GM18951 (cell line): ENCODE measurements around the gene TDRD10.
A peak's percentile ranks its signal among the peaks of the same experiment; 100 is the strongest.

Source experiments
- POLR2A ChIP-seq: IDR thresholded peaks from 4 replicates; pipeline ENCODE4 v1.6.1; 2011; ENCODE audit warnings: mild to moderate bottlenecking; ENCODE audit not compliant: insufficient read length, insufficient read depth; ENCODE audit errors: extremely low read depth
- in situ Hi-C: fragments of 300-500 bp; cut with MboI; formaldehyde crosslinking; loops from one replicate; pipeline ENCODE4 v1.12.0; 2022; ENCODE audit warnings: low sequenced_read_pairs, mixed read lengths, inconsistent platforms; ENCODE audit not compliant: unreplicated experiment

TDRD10 gene

DNA sequence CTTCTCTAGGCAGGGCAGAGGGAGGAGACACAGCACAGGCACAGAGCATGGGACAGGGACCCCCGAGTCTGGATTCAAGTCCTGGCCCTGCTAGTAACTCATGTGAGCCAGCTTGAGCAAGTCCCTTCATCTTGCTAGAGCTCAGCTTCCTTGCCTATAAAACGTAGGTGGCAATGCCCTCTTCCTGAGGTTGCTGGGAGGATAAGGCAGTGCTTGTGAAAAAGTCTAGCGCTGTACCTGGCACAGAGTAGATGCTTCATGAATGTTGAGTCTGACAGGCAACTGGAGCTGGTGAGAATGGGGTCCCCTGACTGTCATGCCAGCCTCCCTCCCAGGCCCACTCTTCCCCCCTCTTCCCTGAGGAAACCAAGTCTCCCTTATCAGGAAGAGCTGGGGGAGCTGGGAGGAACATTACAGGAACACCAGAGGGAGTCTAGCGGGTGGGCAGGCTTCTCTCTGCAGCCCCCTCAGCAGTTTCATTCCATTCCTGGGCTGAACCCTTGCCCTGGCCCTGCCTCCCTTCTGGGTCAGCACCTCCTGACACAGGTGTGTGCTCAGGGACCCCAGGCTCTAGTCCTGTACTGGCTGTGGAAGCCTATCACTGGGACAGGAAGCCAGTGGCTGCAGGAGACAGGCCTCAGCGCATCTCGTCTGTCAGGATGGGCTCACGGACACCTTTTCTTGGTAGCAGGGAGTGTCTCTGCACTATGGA, 75.5 kb downstream of the TDRD10 start:
- TF ChIP-seq POLR2A: peak; percentile 26
- in situ Hi-C loops: no loop called here

DNA sequence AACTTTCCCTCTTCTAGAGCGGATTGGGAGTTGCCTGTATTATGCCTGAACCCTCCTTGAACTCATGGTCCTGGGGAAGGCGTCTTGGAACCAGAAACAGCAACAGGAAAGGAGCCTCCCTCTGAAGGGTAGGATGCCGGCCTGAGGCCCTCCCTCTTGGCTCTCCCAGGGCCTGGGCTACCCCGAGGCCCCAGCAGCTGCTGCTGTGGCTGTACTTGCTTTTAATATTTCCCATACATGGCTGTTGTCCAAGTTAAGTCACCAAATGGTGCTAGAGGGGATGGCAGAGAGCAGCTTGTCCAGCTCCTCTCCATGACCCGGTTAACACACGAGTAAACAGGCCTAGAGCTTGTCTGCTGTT, 76.0 kb downstream of the TDRD10 start:
- TF ChIP-seq POLR2A: no peak
- in situ Hi-C loops: no loop called here

DNA sequence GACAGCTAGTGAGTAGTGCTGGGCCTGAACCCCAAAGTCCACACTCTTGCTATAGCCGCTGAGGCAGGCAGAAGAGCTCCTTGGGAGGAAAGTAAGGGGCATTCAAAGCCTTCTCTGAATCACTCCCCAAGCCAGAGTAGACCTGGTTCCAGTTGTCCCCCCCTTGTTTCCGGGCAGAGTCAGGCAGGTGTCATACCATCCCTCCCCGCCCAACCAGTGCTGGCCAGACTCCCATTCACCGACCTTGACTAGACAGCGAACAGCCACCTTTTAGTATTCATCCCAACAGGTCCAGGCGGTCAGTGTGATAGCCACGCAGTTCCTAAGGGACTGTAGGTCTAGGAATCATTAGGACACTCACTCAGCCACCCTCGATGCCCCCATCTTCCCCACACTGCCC, 77.4 kb downstream of the TDRD10 start:
- in situ Hi-C loops: no loop called here
- peak; percentile 15 for TF ChIP-seq POLR2A

DNA sequence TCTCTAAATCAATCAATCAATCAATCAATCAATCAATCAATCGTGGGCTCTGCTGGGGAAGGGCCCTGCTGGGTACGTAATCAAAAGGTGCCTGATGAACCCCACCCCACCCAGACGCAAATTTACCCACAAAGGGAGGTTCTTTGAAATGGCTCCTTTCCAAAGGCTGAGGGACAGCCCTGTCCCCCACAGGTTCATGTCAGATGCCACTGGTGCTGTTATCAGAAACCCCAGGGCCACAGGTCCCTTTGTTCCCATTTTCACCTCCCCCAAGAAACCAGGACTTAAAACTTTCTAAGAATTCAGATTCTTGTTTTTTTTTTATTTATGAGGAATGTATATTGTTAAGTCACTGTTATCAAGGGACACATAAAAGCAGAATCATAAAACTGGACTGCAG, 79.7 kb downstream of the TDRD10 start:
- in situ Hi-C loops: no loop called here
- TF ChIP-seq POLR2A: no peak

DNA sequence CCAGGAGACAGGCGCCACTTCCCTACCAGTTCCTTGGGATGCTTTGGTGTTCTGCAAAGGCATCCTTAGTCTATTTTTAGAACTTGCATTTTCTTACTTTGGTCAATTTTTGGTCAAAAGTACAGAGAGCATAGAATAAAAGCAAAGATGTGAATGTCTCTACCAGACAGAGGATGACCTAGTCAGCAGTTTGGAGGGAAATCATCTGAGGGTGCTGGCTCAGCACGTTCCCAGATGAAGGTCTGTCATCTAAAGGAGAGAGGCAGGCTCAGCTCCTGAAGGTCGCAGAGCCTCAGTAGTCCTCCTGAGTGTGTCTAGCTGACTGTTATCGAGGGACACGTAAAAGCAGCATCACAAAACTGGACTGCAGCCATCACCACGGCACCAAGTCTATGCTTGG, 80.9 kb downstream of the TDRD10 start:
- TF ChIP-seq POLR2A: no peak
- in situ Hi-C loops: no loop called here

DNA sequence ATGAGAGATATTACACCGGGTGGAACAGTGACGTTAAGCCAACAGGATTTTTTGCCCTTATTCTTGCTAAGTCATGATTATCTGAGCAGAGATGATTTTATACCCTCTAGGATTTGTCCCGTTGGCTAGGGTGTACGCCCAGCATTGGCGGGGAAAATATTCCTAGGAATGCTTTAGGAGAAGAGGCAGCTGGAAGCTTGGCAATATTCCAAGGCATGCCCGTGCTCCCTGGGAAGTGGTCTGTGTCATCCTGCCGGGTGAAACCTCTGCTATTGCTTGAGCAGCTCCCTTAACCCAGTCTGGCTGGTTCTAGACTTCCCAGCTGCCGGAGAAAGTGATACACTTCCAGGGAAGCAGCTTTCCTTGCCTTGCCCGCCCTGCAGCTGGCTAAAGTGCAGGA, 81.8 kb downstream of the TDRD10 start:
- no peak for TF ChIP-seq POLR2A
- in situ Hi-C loops: no loop called here

DNA sequence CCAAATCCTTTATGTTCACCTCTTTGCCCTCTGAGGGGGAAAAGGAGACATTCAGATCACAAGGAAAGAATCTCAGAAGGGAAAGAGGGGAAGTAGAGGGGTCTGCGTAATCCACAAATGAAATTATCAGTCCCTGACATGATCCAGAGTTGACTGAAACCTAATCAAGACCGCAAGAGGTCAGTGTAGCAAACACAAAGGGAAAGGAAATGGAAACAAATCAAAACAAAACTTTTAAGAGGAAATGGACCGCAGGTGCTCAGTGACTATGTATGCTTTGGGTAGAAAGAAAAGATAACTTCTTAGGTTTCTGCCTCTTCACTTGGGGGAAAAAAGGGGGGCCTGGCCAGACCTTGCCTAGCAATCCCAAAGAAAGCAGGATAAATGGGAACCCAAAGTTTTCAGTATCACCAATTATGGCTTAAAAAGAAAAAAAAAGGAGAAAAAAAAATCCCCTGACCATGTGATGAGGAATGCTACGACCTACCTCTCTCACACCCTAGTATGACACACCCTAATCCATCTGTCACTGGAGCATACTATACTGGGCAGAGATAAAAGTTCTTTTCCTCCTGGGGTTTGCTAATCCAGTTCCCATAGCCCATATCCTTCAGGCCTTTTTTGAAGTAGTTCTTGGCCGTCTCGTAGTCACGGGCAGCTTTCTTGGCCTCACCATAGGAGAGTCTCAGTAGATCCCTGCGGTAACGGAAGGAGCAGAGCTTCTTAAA, 82.4 kb downstream of the TDRD10 start:
- TF ChIP-seq POLR2A: no peak
- in situ Hi-C loops: no loop called here

DNA sequence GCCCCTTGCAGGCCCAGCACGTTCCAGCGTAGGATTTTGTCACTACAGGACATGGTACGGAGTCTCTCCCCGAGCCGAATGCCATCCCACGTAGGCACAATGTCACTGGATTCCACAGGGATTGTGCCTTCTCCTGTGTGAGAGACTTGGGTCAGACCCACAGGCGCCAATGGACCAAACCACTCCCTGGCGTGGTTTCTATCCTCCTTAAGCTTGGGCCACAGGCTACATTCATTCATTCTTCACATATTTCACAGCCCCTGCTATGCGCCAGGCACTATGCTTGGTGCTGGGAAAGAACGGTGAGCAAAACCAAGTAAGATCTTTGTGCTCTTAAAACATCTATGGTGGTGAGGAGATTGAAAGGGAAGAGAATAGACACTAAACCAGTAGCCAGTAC, 84.2 kb downstream of the TDRD10 start:
- TF ChIP-seq POLR2A: no peak
- in situ Hi-C loops: no loop called here

DNA sequence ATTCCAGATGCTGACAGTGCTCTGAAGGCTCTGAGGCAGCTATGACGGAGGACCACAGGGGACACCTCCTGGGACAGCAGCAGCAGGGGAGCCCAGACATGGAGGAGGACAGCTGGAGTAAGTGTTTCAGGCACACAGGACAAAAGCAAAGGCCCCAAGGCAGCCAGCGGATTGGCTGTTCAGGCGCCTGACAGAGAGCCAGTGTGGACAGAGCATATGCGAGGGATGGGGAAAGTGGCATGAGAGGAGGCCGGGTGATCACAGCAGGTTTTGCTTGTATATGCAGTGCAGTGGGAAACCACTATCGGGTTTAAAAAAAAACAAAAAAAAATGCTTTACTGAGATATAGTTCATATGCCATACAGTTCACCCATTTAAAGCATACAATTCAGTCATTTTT, 84.6 kb downstream of the TDRD10 start:
- TF ChIP-seq POLR2A: no peak
- in situ Hi-C loops: no loop called here

DNA sequence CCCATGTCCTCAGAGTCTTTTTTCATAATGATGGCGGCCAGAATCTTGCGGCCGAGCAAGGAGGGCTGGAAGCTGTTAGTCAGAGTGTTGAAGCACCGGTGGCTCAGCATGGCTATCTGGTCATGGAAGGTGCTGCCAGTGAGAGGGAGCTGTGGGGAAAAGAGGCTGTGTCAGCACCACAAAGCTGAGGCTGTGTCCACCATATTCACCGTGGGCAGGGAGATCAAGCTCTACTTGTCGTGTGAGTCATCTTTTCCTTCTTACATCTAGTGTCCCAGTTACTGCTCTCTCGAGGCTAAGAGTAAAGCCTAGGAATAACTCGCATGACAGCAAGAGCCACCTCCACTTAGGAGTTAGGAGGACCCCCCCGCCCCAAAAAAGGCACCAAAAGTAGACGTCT, 87.8 kb downstream of the TDRD10 start:
- in situ Hi-C loops: no loop called here
- no peak for TF ChIP-seq POLR2A

DNA sequence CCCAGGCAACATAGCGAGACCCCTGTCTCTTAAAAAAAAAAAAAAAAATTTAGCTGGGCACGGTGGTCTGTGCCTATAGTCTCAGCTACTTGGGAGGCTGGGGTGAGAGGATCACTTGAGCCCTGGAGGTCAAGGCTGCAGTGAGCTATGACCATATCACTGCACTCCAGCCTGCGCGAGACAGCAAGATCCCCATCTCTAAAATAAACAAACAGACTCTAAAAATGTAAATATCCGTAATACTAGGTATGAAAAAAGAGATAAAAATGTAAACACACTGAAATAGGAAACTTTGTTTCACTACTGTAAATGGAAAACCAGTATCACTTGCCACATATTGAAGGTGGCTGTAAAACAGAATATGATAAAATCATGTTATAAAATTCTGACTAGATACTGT, 88.7 kb downstream of the TDRD10 start:
- no peak for TF ChIP-seq POLR2A
- in situ Hi-C loops: no loop called here

DNA sequence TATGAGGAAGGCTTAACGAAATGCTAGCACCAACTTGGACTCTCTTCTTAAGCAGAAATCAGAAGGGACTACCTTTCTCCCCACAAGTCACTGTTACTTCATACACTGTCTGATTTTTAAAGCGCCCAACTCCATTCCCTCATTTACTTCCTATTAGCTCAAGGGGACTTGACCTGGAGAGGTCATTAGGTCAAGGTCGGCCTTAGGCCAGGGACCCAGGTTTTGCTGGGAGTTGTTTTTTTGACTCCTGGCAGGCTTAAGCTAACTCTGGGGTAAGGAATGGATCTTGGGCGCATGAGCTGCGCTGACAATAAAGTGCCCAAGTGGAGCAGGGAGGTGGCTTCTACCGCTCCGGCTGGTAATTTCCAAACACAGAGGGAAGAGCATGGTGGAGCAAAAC, 89.2 kb downstream of the TDRD10 start:
- no peak for TF ChIP-seq POLR2A
- in situ Hi-C loops: no loop called here

DNA sequence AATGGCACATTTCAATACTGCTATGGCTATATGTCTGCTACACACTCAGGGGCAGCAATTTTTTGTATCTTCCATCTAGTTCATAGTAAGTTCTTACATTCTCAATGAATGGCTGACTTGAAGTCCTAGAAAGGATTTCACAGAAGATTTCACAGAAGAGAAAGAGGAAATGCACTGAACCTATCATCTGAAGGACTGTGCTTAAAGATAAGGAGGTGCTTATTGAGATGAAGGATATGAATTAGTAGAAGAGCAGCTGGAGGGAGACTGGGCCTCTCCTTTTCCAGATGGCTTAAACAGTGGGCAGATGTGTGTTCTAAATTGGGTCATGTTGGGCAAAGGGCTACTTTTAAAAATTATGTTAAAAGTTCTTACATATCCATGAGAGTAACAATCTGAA, 91.4 kb downstream of the TDRD10 start:
- no peak for TF ChIP-seq POLR2A
- in situ Hi-C loops: no loop called here

DNA sequence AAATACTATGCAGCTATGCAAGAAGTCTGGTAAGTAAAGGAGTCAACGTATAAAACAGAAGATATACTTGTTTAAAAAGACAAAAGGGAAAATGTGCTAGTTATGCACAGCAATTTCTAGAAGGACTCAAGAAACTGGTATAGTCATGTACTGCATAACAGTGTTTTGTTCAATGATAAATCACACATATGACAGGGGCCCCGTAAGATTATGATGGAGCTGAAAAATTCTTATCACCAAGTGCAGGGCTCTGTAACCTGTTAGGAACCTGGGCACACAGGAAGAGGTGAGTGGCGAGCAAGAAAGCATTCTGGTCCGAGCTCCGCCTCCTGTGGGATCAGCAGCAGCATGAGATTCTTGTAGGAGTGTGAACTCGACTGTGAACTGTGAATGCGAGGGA, 92.8 kb downstream of the TDRD10 start:
- no peak for TF ChIP-seq POLR2A
- in situ Hi-C loops: no loop called here

DNA sequence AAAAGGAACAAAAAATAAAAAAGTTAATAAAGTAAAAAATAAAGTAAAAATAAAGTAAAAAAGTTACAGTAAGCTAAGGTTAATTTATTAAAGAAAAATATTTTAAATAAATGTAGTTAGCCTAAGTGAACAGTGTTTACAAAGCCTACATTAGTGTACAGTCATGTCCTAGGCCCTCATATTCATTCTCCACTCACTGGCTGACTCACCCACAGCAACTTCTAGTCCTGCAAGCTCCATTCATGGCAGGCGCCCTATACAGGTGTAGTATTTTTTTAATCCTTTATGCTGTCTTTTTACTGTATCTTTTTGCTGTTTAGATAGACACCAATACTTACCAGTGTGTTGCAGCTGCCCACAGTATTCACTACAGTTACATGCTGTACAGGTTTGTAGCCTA, 93.6 kb downstream of the TDRD10 start:
- in situ Hi-C loops: no loop called here
- TF ChIP-seq POLR2A: no peak
